ENCODE data around the gene IL18.
"Not testable (repeated sequence)": the region's sequence is repeated elsewhere in the genome, so short reads cannot be mapped to it uniquely, and the experiment has no call there.

IL18 gene

GRCh38 chr11:112178936-112179335, 15.0 kb upstream of the IL18 start:
- Mint-ChIP-seq H3K27ac (no peak overlapping the region), H3K36me3 (no peaks in the 10 kb centered on the region), H3K27me3 (peaks cover 32% of the 10 kb centered on the region), H3K4me1 (peaks cover 11% of the 10 kb centered on the region), H3K4me3 (no peak overlapping the region), H3K9me3 (no peaks in the 10 kb centered on the region)
- CTCF ChIA-PET, result no interaction called here
- no peak for DNase-seq

DNA sequence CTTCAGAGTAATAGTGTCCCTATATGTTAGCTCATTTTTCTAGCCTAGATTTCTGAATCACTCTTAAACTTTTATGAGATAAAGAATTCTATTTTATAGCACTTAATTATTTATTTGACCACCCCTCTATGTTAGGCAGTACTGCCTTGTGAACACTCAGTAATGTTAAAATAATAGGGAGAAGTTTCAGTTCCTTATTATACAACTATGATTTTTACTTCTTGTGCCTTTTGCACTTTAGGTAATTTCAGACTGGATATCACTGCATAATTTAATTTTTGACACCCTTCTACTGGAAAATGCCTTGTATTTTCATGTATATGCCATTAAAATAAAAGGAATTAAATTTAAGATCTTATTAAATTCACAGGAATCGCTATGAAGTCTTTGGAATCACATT, 14.5 kb upstream of the IL18 start:
- Mint-ChIP-seq H3K4me3 (no peak overlapping the region), H3K4me1 (peaks cover 11% of the 10 kb centered on the region), H3K36me3 (no peaks in the 10 kb centered on the region), H3K27ac (no peak overlapping the region), H3K27me3 (peaks cover 32% of the 10 kb centered on the region), H3K9me3 (no peaks in the 10 kb centered on the region)
- DNase-seq, result no peak
- CTCF ChIA-PET, result interaction anchor here (0.9 to 1.7 kb wide), 2 partner anchors 19 to 65 kb away, joined by 3 to 6 read pairs; no protein-coding TSS in a partner anchor

- no peaks in the 10 kb centered on the region for H3K36me3 Mint-ChIP-seq
- H3K4me1 Mint-ChIP-seq, result peaks cover 11% of the 10 kb centered on the region
- CTCF ChIA-PET, result interaction anchor here (0.9 to 1.7 kb wide), 2 partner anchors 18 to 64 kb away, joined by 3 to 6 read pairs; no protein-coding TSS in a partner anchor
- H3K4me3 Mint-ChIP-seq, result no peak overlapping the region
- no peak for DNase-seq
- H3K27ac Mint-ChIP-seq, result no peak overlapping the region
- no peaks in the 10 kb centered on the region for H3K9me3 Mint-ChIP-seq
- peaks cover 32% of the 10 kb centered on the region for H3K27me3 Mint-ChIP-seq
Measured at GRCh38 chr11:112177589-112177988, 13.7 kb upstream of the IL18 start.

GRCh38 chr11:112176077-112176476, 12.2 kb upstream of the IL18 start:
- peaks cover 32% of the 10 kb centered on the region for H3K27me3 Mint-ChIP-seq
- DNase-seq, result no peak
- CTCF ChIA-PET, result interaction anchor here (0.7 to 1.6 kb wide), 6 partner anchors 9 to 64 kb away, joined by 3 to 13 read pairs (median 4); no protein-coding TSS in a partner anchor
- H3K4me3 Mint-ChIP-seq, result no peak overlapping the region
- no peaks in the 10 kb centered on the region for H3K36me3 Mint-ChIP-seq
- no peak overlapping the region for H3K27ac Mint-ChIP-seq
- no peaks in the 10 kb centered on the region for H3K9me3 Mint-ChIP-seq
- peaks cover 11% of the 10 kb centered on the region for H3K4me1 Mint-ChIP-seq

DNA sequence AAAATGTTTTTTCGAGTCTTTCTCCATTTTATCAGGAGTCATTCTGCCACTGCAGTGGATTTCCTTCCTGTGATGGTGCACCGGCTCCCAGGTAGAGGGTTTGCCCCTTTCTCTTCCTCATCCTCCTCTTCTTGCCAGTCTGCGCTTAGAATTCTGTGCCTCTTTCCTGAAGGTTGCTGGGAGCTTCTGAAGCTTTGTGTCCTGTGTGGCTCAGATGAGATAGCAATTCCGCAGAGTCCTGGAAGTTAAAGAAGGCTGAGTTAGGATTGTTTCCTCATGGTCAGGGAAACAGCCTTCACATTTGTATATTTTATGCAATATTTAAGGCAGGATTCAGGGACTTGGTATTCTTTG, 11.7 kb upstream of the IL18 start:
- CTCF ChIA-PET, result interaction anchor here (0.5 to 1.6 kb wide), 10 partner anchors 10 to 311 kb away, joined by 3 to 13 read pairs (median 4); no protein-coding TSS in a partner anchor
- no peak for DNase-seq
- Mint-ChIP-seq H3K27me3 (peaks cover 32% of the 10 kb centered on the region), H3K4me3 (no peak overlapping the region), H3K27ac (no peak overlapping the region), H3K4me1 (peaks cover 11% of the 10 kb centered on the region), H3K9me3 (no peaks in the 10 kb centered on the region), H3K36me3 (no peaks in the 10 kb centered on the region)

- Mint-ChIP-seq H3K27me3 (peaks cover 28% of the 10 kb centered on the region), H3K4me3 (no peak within 1 kb of the TSS), H3K4me1 (peaks cover 11% of the 10 kb centered on the region), H3K27ac (no peak within 1 kb of the TSS), H3K36me3 (no peaks in the 10 kb centered on the region), H3K9me3 (no peaks in the 10 kb centered on the region)
- DNase-seq, result peak; percentile 59
- CTCF ChIA-PET, result interaction anchor here (0.5 to 1.6 kb wide), 9 partner anchors 10 to 310 kb away, joined by 3 to 13 read pairs (median 4); no protein-coding TSS in a partner anchor
Measured at GRCh38 chr11:112174789-112175598, 11.1 kb upstream of the IL18 start, which contains the start of gene BCO2. BCO2 (plus strand) TSS chr11:112175512; CDS start chr11:112175602, 90 bp downstream.

DNA sequence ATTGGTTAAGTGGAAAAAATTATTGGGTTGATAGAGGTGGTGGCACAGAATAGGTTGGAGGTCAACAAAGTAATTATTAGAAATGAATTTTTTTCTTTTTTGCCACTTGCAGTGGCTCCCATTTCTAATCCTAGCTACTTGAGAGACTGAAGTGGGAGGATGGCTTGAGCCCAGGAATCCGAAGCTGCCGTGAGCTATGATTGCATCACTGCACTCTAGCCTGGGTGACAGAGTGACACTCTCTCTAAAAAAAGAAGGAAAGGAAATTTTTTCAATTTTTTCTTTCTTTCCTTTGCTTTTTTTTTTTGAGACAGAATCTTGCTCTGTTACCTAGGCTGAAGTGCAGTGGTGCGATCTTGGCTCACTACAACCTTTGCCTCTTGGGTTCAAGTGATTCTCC, 9.3 kb upstream of the IL18 start:
- Mint-ChIP-seq H3K27ac (no peak overlapping the region), H3K4me3 (no peak overlapping the region), H3K27me3 (peaks cover 17% of the 10 kb centered on the region), H3K9me3 (no peaks in the 10 kb centered on the region), H3K4me1 (peaks cover 11% of the 10 kb centered on the region), H3K36me3 (no peaks in the 10 kb centered on the region)
- CTCF ChIA-PET, result interaction anchor here (0.7 kb wide), 1 partner anchor 571 kb away, joined by 4 read pairs; no protein-coding TSS in a partner anchor
- DNase-seq, result no peak

DNA sequence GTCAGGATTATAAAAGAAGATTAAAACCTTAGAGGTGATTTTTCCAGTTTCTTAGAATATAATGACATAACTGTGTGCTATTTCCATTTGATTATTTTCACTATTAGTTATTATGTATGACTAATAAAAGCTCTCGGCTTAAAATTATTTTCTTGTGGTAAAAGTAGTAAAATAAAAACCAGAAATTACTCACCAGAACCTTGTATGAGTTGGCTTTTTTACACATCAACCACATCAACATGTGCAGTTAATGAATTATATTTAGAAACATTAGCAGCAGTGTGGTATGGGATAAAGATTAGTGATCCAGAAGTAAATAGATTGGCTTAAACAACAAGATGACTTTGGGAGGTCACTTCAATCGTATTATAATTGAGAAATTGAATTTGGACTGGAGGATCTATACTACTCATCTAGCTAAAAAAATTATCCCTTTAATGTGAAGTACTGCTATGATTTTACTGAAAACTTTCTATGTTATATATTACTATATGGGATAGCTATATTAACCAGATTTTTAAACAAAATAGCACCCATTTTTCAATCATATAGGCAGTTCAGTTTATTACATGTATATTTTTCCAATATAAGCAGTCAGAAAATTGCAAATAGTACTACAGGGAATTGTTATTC, 8.6 kb upstream of the IL18 start:
- H3K27me3 Mint-ChIP-seq, result peaks cover 14% of the 10 kb centered on the region
- H3K4me3 Mint-ChIP-seq, result no peak overlapping the region
- CTCF ChIA-PET, result interaction anchor here (0.7 to 1.0 kb wide), 3 partner anchors 59 to 571 kb away, joined by 3 to 4 read pairs (median 4); no protein-coding TSS in a partner anchor
- H3K27ac Mint-ChIP-seq, result no peak overlapping the region
- H3K4me1 Mint-ChIP-seq, result peaks cover 11% of the 10 kb centered on the region
- no peak for DNase-seq
- H3K36me3 Mint-ChIP-seq, result no peaks in the 10 kb centered on the region
- H3K9me3 Mint-ChIP-seq, result no peaks in the 10 kb centered on the region

DNA sequence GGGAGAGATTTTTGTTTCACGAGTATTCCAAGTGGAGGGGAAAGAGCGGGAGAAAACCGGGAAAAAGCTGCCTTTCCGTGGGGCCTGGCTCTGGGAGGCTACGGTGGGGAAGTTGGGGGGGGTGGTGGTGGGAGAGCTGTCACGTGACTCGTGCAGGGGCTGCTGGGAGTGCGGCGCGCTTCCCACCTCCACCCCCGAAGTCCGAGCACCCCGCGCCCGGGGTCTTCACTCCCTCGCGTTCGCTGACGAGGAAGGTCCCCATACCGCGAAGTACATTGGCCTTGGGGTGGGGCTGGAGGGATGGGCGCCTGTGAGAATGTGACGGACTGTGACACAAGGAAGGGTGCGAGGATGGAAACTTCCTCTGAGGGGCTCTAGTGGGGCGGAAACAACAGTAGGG, 3.3 kb upstream of the IL18 start, which contains the start of gene TEX12:
TSS of gene TEX12 (plus strand) at position 228 of the 400 bp plus-strand sequence. CDS start 1,897 bp downstream, outside the sequence.
- Mint-ChIP-seq H3K9me3 (no peaks in the 10 kb centered on the region), H3K4me1 (peaks cover 4% of the 10 kb centered on the region), H3K36me3 (no peaks in the 10 kb centered on the region), H3K27me3 (peaks cover 21% of the 10 kb centered on the region), H3K27ac (no peak within 1 kb of the TSS), H3K4me3 (no peak within 1 kb of the TSS)
- CTCF ChIA-PET, result no interaction called here
- no peak for DNase-seq

- no peak overlapping the region for H3K4me3 Mint-ChIP-seq
Measured at GRCh38 chr11:112166562-112166961, 2.7 kb upstream of the IL18 start.

GRCh38 chr11:112165049-112165448, 1.2 kb upstream of the IL18 start:
- Mint-ChIP-seq H3K4me3 (no peak overlapping the region), H3K27ac (no peak overlapping the region), H3K27me3 (peaks cover 21% of the 10 kb centered on the region), H3K9me3 (no peaks in the 10 kb centered on the region), H3K36me3 (no peaks in the 10 kb centered on the region), H3K4me1 (peaks cover 4% of the 10 kb centered on the region)
- CTCF ChIA-PET, result interaction anchor here (2.1 kb wide), 1 partner anchor 10 kb away, joined by 6 read pairs; the partner anchor contains the start of gene BCO2
- no peak for DNase-seq

More at GRCh38 chr11:112166562-112166961, 2.7 kb upstream of the IL18 start:
- no peak for DNase-seq
- CTCF ChIA-PET, result no interaction called here
- Mint-ChIP-seq H3K36me3 (no peaks in the 10 kb centered on the region), H3K4me1 (peaks cover 4% of the 10 kb centered on the region), H3K9me3 (no peaks in the 10 kb centered on the region), H3K27me3 (peaks cover 21% of the 10 kb centered on the region), H3K27ac (no peak overlapping the region)

DNA sequence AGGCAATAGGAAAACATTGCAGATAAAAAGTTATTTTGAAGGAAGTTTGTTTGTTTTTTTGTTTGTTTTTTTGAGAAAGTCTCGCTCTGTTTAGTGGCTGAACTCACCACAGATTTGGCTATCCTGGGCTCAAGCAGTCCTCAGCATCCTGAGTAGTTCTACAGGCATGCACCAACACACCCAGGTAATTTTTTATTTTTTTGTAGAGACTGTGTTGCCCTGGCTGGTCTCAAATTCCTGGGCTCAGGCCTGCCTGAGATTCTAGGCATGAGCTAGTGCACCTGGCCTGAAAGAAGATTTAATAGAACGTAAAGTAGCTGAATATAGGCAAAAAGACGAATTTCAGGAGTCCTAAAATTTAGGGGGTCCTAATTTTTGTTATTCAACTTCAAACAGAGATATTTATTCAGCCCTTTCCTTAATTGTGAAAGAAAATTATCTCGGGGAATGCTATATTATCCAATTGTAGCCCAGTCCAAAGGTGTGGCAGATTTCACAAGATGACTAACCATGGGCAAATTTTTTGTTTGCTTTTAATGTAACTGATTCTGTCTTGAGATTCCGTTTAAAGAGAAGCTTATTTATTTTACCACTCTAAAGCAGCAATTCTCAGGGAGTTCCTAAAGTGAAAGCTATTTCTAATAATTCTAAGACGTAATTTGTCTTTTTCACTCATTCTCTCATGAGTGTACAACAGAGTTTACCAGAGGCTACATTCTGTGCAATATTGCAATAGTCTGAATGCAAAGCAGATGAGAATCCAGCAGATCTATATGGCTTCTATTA, 940 bp downstream of the IL18 start:
- CTCF ChIA-PET, result interaction anchor here (0.7 kb wide), 1 partner anchor 70 kb away, joined by 3 read pairs; no protein-coding TSS in a partner anchor
- no peak for DNase-seq
- Mint-ChIP-seq H3K27me3 (peaks cover 21% of the 10 kb centered on the region), H3K4me1 (peaks cover 4% of the 10 kb centered on the region), H3K9me3 (no peaks in the 10 kb centered on the region), H3K36me3 (no peaks in the 10 kb centered on the region), H3K27ac (no peak overlapping the region), H3K4me3 (no peak overlapping the region)

DNA sequence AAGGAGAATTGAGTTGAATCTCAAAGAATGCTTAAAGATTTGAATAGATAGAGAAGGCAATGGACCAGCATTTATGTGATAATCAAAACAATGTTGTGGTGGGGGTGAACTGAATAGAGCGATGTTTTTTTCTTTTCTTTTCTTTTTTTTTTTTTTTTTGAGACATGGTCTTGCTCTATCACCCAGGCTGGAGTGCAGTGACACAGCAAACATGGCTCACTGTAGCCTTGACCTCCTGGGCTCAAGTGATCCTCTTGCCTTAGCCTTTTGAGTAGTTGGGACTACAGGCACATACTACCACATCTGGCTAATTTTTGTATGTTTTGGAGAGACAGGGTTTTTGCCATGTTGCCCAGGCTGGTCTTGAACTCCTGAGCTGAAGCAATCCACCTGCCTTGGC, 1.7 kb downstream of the IL18 start:
- H3K9me3 Mint-ChIP-seq, DNase-seq, H3K4me3 Mint-ChIP-seq, CTCF ChIA-PET, H3K36me3 Mint-ChIP-seq, H3K4me1 Mint-ChIP-seq, H3K27ac Mint-ChIP-seq: not testable (repeated sequence)
- peaks cover 17% of the 10 kb centered on the region for H3K27me3 Mint-ChIP-seq

DNA sequence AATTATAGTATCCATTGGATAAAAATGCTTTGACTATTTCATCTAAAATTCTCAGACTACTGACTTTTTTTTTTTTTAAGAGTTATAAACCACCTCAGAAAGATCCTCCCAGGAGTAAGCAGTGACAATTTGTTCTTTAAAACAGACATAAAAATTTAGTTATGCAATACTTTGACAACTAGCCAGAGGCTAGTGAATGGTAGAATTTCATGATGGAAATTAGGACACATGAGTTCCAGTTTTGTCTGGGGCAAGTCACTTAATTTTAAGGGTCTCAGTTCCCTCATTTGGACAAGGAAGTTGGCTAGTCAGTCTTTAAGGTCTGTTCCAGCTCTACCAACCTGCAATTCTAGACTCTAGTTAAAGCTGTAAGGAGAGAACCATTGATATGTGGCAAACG, 2.9 kb downstream of the IL18 start:
- no peak for DNase-seq
- Mint-ChIP-seq H3K27me3 (peaks cover 17% of the 10 kb centered on the region), H3K4me1 (peaks cover 4% of the 10 kb centered on the region), H3K36me3 (no peaks in the 10 kb centered on the region), H3K27ac (no peak overlapping the region), H3K9me3 (no peaks in the 10 kb centered on the region), H3K4me3 (no peak overlapping the region)
- CTCF ChIA-PET, result no interaction called here

Measured in activated naive CD4-positive, alpha-beta T cell treated with anti-CD3 and anti-CD28 coated beads, Interleukin-2, amount 10 ng/mL, durations not matched to agents 7 days and 5 days (primary cell).